C1 segment of cervical spinal cord (tissue), 14 donors: ENCODE results near the gene LRRC28.

Source experiments
- DNase-seq, 14 donors: peaks; one replicate each; lab custom pipeline; 2025; lab: John Stamatoyannopoulos, UW

The LRRC28 gene

DNA sequence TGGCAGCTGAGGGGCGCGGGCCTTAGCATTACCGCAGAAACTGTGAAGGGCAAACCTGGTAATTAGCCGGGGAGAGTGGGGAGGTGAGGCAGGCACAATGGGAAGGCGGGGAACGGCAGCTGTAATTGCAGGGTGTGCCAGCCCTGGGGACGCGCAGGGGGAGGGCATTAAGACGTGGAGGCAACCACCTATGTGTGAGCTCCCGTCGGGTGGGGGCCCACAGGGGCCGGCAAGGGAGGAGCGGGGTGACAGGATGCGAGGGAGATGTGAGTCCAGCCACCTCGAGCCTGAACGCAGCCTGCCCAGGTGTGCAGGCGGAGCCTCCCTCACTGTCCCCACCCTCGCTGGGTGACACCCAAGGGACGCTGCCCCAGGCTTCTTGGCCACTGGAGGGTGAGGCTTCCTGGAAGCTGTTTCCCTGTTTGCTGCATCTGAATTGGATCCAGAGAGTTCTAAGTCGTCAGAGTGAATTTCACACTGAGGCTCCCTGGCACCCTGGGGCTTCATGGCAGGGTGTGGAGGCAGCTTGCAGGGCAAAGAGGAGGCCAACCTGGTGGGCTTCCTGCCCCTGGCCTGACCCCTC lies 183.9 kb downstream of the LRRC28 start:
- no peak for DNase-seq

- no peak for DNase-seq
Measured at GRCh38 chr15:99435877-99436541, 184.7 kb downstream of the LRRC28 start.

GRCh38 chr15:99436542-99437314 lies 185.4 kb downstream of the LRRC28 start:
- no peak for DNase-seq

DNA sequence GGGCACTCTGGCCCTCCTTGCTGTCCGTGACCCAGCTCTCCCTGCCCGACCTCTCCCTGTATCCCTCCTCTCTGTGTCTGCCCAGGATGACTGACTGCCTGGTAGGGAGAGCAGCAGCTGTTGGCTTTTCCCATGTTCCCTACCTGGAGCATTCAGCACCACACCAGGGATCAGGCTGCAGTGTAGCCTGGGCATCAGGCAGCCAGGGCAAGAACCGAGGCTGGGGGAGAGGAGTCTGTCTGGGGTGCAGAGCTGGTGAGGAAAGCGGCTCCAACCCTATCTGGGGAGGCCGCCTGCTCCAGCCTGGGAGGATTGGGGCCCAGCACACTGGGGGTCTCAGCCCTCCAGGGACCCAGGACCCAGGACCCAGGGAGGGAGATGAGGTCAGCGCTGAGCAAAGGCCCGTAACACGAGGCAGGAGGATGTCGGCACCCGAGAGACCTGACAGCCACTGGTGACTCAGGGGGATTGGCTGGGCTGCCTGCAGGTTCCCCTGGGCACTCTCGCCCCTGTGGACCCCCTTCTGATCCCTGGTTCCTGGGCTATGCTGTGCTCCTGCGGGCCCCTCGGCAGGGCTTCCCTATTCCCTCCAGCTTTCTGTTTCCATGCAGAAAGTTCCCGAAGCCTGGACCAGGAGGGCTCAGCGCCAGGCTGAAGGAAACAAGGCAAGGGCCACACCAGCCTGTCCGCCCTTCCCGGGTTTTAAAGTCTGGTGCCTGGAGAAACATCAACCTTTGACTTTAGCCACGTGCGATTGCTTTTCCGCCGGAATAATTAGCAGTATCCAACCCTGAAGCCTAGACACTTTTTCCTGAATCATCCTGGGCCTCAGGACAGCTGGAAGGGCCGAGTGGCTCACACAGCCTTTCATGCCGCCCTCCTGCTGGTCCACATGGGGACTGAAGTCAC lies 186.3 kb downstream of the LRRC28 start:
- no peak for DNase-seq

- no peak for DNase-seq
Measured at GRCh38 chr15:99438224-99438585, 186.9 kb downstream of the LRRC28 start.

GRCh38 chr15:99438691-99439523 lies 187.6 kb downstream of the LRRC28 start:
- no peak for DNase-seq

- no peak for DNase-seq
Measured at GRCh38 chr15:99439524-99439835, 188.2 kb downstream of the LRRC28 start.

DNA sequence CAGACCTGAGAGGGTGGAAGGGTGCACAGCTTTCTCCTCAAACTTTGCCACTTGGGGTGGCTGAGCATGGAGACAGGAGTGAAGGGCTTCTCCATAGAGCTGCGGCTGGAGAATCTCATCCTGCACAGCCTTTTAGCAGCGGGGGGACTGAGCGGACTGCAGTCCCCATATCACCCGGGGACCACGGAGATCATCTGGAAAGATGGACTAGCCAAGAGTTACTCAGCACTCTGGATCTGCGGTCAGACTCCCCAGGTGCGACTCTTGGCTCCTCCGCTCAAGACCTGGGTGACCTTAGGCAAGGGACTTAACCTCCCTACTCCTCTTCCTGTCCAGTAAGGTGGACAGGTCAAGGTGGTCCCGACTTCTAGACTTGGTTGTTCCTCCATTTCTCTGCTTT lies 188.7 kb downstream of the LRRC28 start:
- no peak for DNase-seq
